ENCODE data around the gene DAB2. TPM values are rescaled to one million over a fixed set of nuclear protein-coding genes. Genes with fewer than 3 reads are reported as not detected.
"Not testable (repeated sequence)": the region's sequence is repeated elsewhere in the genome, so short reads cannot be mapped to it uniquely, and the experiment has no call there.

The DAB2 gene
- total RNA-seq, 1 experiment from 2014 or later: 30.1 TPM

DNA sequence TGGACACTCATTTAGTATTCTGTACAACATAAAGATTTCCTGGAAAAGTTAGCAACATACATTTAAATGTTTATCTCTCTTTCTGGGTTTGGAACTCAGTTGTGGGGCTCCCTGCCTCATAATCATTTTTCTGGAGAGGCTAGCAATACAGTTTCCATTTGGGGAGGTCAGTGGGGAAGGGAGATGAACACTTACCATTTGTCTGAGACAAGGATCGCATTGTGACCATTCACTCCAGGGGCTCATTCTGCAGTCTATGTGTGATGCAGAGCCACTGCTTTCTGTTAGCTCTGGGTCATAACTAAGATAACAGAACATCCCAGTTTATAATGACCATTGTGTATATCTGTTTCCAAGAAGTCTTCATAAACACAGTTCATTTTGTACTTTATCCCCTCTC, 82.9 kb downstream of the DAB2 start:
- no peaks in the 10 kb centered on the region for H3K27me3 ChIP-seq (replicated peaks; ENCODE audit: insufficient read depth, low read depth, low read length, poor library complexity)
- CTCF ChIA-PET: no interaction called here

DNA sequence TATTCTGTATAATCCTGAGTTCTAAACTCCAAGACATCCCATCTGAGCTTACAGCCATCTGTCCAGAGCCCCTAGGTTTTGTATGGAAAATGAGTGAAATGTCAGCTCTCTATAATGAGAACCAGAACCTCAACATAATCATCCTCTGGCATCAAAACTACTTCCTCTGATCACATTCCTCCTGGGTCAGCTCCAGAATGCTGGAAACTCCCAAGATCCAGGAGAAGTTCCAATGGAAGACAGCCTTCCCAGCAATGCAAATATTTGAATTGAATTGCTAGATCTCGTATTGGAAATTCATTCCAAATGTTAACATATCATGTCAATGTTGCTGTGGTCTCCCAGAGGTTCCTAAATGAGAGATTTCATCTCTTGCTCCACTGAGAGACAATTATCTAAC, 84.3 kb downstream of the DAB2 start:
- Histone ChIP-seq H3K36me3 (ENCODE audit: insufficient read depth, low read length, poor library complexity, severe bottlenecking) (no peaks in the 10 kb centered on the region), H3K9me3 (ENCODE audit: low read depth, low read length, poor library complexity, severe bottlenecking) (no peaks in the 10 kb centered on the region), H3K4me1 (ENCODE audit: insufficient read depth, low read length, poor library complexity, severe bottlenecking) (no peaks in the 10 kb centered on the region), H3K4me3 (ENCODE audit: low read depth, low read length, poor library complexity, severe bottlenecking) (no peak overlapping the region), H3K27ac (ENCODE audit: low read depth, low read length, poor library complexity, severe bottlenecking) (no peak overlapping the region), H3K27me3 (replicated peaks; ENCODE audit: insufficient read depth, low read depth, low read length, poor library complexity) (no peaks in the 10 kb centered on the region)
- BruUV-seq (replicated peaks): no TSS peak
- intact Hi-C loops (cut with micrococcal nuclease; ENCODE audit: unreplicated experiment): no loop called here
- no peak for TF ChIP-seq EZH2 (IDR thresholded peaks at IDR 0.05; ENCODE audit: borderline replicate concordance, low read depth, low read length, poor library complexity, severe bottlenecking)
- TF ChIP-seq, protein P1, sequence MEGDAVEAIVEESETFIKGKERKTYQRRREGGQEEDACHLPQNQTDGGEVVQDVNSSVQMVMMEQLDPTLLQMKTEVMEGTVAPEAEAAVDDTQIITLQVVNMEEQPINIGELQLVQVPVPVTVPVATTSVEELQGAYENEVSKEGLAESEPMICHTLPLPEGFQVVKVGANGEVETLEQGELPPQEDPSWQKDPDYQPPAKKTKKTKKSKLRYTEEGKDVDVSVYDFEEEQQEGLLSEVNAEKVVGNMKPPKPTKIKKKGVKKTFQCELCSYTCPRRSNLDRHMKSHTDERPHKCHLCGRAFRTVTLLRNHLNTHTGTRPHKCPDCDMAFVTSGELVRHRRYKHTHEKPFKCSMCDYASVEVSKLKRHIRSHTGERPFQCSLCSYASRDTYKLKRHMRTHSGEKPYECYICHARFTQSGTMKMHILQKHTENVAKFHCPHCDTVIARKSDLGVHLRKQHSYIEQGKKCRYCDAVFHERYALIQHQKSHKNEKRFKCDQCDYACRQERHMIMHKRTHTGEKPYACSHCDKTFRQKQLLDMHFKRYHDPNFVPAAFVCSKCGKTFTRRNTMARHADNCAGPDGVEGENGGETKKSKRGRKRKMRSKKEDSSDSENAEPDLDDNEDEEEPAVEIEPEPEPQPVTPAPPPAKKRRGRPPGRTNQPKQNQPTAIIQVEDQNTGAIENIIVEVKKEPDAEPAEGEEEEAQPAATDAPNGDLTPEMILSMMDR (conservative IDR thresholded peaks at IDR 0.05; ENCODE audit: low read depth, low read length): no peak
- POLR2A ChIA-PET (ENCODE audit: low non-redundant PET): no interaction called here
- CTCF ChIA-PET: no interaction called here
- no peak for DNase-seq (ENCODE audit: low spot score)

More for the DNA sequence above, 82.9 kb downstream of the DAB2 start:
- POLR2A ChIA-PET (ENCODE audit: low non-redundant PET): no interaction called here
- BruUV-seq (replicated peaks): no TSS peak
- Histone ChIP-seq H3K27ac (ENCODE audit: low read depth, low read length, poor library complexity, severe bottlenecking) (no peak overlapping the region), H3K9me3 (ENCODE audit: low read depth, low read length, poor library complexity, severe bottlenecking) (no peaks in the 10 kb centered on the region), H3K4me3 (ENCODE audit: low read depth, low read length, poor library complexity, severe bottlenecking) (no peak overlapping the region), H3K4me1 (ENCODE audit: insufficient read depth, low read length, poor library complexity, severe bottlenecking) (no peaks in the 10 kb centered on the region), H3K36me3 (ENCODE audit: insufficient read depth, low read length, poor library complexity, severe bottlenecking) (no peaks in the 10 kb centered on the region)
- DNase-seq (ENCODE audit: low spot score): no peak
- intact Hi-C loops (cut with micrococcal nuclease; ENCODE audit: unreplicated experiment): no loop called here
- no peak for TF ChIP-seq EZH2 (IDR thresholded peaks at IDR 0.05; ENCODE audit: borderline replicate concordance, low read depth, low read length, poor library complexity, severe bottlenecking)
- TF ChIP-seq, protein P1 (conservative IDR thresholded peaks at IDR 0.05; ENCODE audit: low read depth, low read length): no peak

GRCh38 chr5:39337252-39337915, 87.4 kb downstream of the DAB2 start:
- ChIA-PET POLR2A (ENCODE audit: low non-redundant PET) (no interaction called here), CTCF (no interaction called here)
- BruUV-seq (replicated peaks): no TSS peak
- Histone ChIP-seq H3K27me3 (replicated peaks; ENCODE audit: insufficient read depth, low read depth, low read length, poor library complexity) (no peaks in the 10 kb centered on the region), H3K4me3 (ENCODE audit: low read depth, low read length, poor library complexity, severe bottlenecking) (no peak overlapping the region), H3K36me3 (ENCODE audit: insufficient read depth, low read length, poor library complexity, severe bottlenecking) (no peaks in the 10 kb centered on the region), H3K4me1 (ENCODE audit: insufficient read depth, low read length, poor library complexity, severe bottlenecking) (no peaks in the 10 kb centered on the region), H3K9me3 (ENCODE audit: low read depth, low read length, poor library complexity, severe bottlenecking) (no peaks in the 10 kb centered on the region), H3K27ac (ENCODE audit: low read depth, low read length, poor library complexity, severe bottlenecking) (no peak overlapping the region)
- no peak for DNase-seq (ENCODE audit: low spot score)
- TF ChIP-seq, protein P1 (conservative IDR thresholded peaks at IDR 0.05; ENCODE audit: low read depth, low read length): no peak
- no peak for TF ChIP-seq EZH2 (IDR thresholded peaks at IDR 0.05; ENCODE audit: borderline replicate concordance, low read depth, low read length, poor library complexity, severe bottlenecking)
- intact Hi-C loops (cut with micrococcal nuclease; ENCODE audit: unreplicated experiment): no loop called here

GRCh38 chr5:39334296-39334695, 90.5 kb downstream of the DAB2 start:
- H3K27me3 ChIP-seq (replicated peaks; ENCODE audit: insufficient read depth, low read depth, low read length, poor library complexity); DNase-seq (ENCODE audit: low spot score); H3K36me3 ChIP-seq (ENCODE audit: insufficient read depth, low read length, poor library complexity, severe bottlenecking); H3K9me3 ChIP-seq (ENCODE audit: low read depth, low read length, poor library complexity, severe bottlenecking); POLR2A ChIA-PET (ENCODE audit: low non-redundant PET); H3K4me3 ChIP-seq (ENCODE audit: low read depth, low read length, poor library complexity, severe bottlenecking); H3K4me1 ChIP-seq (ENCODE audit: insufficient read depth, low read length, poor library complexity, severe bottlenecking); BruUV-seq (replicated peaks); intact Hi-C loops (cut with micrococcal nuclease; ENCODE audit: unreplicated experiment); H3K27ac ChIP-seq (ENCODE audit: low read depth, low read length, poor library complexity, severe bottlenecking); CTCF ChIA-PET: not testable (repeated sequence)
